HG02885 (cell line): ENCODE results near the gene RFXANK.
"Not testable (repeated sequence)": the region's sequence is repeated elsewhere in the genome, so short reads cannot be mapped to it uniquely, and the experiment has no call there.

ENCODE experiments used
- ATAC-seq: cut with Tn5 transposase; IDR thresholded peaks from one replicate; pipeline ENCODE4 v1.9.1; 2021; ENCODE audit warnings: mild to moderate bottlenecking; ENCODE audit not compliant: unreplicated experiment, poor library complexity

The RFXANK gene

GRCh38 chr19:19192078-19192882 is at the start of gene RFXANK, which contains the start of gene BORCS8:
Gene RFXANK (plus strand): TSS chr19:19192258. CDS start chr19:19193947, 1,689 bp downstream.
Gene BORCS8 (minus strand): TSS chr19:19192152. CDS start chr19:19192117, 35 bp downstream.
- ATAC-seq: peak; percentile 85

GRCh38 chr19:19142347-19142746 is 49.7 kb upstream of the RFXANK start:
- no peak for ATAC-seq

- ATAC-seq: no peak
Observed at GRCh38 chr19:19145281-19145680, 46.8 kb upstream of the RFXANK start.

GRCh38 chr19:19145684-19146608 is 46.1 kb upstream of the RFXANK start:
- no peak for ATAC-seq

GRCh38 chr19:19146865-19147264 is 45.2 kb upstream of the RFXANK start:
- ATAC-seq: no peak

- ATAC-seq: no peak
Observed at GRCh38 chr19:19147344-19147743, 44.7 kb upstream of the RFXANK start.

GRCh38 chr19:19148504-19148903 is 43.6 kb upstream of the RFXANK start:
- ATAC-seq: not testable (repeated sequence)

- no peak for ATAC-seq
Observed at GRCh38 chr19:19149435-19149834, 42.6 kb upstream of the RFXANK start.

- peak; percentile 67 for ATAC-seq
Observed at GRCh38 chr19:19151418-19151817, 40.6 kb upstream of the RFXANK start.

GRCh38 chr19:19152668-19153384 is 39.2 kb upstream of the RFXANK start:
- no peak for ATAC-seq

GRCh38 chr19:19154768-19155494 is 37.1 kb upstream of the RFXANK start:
- ATAC-seq: no peak

- peak; percentile 79 for ATAC-seq
Observed at GRCh38 chr19:19155495-19156219, 36.4 kb upstream of the RFXANK start.

- no peak for ATAC-seq
Observed at GRCh38 chr19:19157808-19158207, 34.2 kb upstream of the RFXANK start.

GRCh38 chr19:19159534-19159933 is 32.5 kb upstream of the RFXANK start:
- ATAC-seq: no peak

- peak; percentile 47 for ATAC-seq
Observed at GRCh38 chr19:19160461-19161035, 31.5 kb upstream of the RFXANK start.

GRCh38 chr19:19162495-19162894 is 29.6 kb upstream of the RFXANK start:
- ATAC-seq: no peak

GRCh38 chr19:19165396-19165795 is 26.7 kb upstream of the RFXANK start:
- ATAC-seq: no peak

- no peak for ATAC-seq
Observed at GRCh38 chr19:19167612-19168011, 24.4 kb upstream of the RFXANK start.
